Prostate gland (tissue), 2 donors: Measurements from ENCODE around the gene ITM2C.
A peak's percentile ranks its signal among the peaks of the same experiment; 100 is the strongest.

Experiments
- POLR2A ChIP-seq: fragments of 450-650 bp; IDR thresholded peaks from one replicate; pipeline ENCODE4 v1.6.1; 2016; ENCODE audit warnings: antibody characterized with exemption, mild to moderate bottlenecking
- TF ChIP-seq, protein P1 (sequence below), 4 experiments: fragments of 200-600 bp in 2 of 4; fragments of 450-650 bp in 2 of 4; sonication (generic) in 2 of 4; IDR thresholded peaks; 1 replicate in 3 of 4; 2 replicates in 1 of 4; pipeline ENCODE4 v1.5.1; 2016 to 2019; ENCODE audit warnings: antibody characterized with exemption in 4 of 4, mild to moderate bottlenecking in 2 of 4, moderate library complexity in 2 of 4

DNA sequence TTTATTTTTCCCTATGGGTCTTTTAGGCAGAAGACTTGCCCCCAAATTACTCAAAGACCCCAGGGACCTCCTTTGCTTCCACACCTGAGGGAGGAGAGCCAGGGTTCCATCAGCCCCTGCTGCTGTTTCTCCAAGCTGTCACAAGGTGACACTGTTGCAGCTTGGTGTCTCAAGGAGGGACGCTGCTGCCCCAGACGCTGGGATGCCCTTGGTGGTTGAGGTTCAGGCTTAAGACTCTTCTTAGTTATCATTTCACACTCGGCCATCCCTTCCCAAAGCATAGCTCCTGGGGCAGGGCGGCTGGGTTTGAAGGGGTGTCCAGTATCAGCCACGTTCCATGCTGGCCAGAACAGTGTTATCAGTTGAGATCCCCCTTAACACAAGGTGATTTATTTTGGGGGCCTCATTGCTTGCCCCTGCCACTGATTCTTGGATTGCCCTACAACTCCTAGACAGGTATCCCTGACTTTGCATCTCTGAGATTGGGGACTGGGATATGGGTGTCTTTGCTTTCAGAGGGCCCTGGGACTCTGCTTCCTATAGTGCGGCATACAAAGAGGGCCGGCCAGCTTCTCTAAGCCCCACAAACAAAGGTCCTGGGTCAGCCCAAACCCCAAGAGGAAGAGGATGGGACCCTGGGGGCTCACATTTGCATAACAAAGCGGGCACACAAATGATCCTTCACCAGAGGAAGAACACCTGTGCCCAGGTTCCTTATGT is 37.6 kb downstream of the ITM2C start:
- TF ChIP-seq, protein P1, sequence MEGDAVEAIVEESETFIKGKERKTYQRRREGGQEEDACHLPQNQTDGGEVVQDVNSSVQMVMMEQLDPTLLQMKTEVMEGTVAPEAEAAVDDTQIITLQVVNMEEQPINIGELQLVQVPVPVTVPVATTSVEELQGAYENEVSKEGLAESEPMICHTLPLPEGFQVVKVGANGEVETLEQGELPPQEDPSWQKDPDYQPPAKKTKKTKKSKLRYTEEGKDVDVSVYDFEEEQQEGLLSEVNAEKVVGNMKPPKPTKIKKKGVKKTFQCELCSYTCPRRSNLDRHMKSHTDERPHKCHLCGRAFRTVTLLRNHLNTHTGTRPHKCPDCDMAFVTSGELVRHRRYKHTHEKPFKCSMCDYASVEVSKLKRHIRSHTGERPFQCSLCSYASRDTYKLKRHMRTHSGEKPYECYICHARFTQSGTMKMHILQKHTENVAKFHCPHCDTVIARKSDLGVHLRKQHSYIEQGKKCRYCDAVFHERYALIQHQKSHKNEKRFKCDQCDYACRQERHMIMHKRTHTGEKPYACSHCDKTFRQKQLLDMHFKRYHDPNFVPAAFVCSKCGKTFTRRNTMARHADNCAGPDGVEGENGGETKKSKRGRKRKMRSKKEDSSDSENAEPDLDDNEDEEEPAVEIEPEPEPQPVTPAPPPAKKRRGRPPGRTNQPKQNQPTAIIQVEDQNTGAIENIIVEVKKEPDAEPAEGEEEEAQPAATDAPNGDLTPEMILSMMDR (IDR thresholded peaks at IDR 0.05), result peak in 2 of 4 experiments; percentile 39 to 50
- no peak for TF ChIP-seq POLR2A
